Astrocyte of the cerebellum (primary cell): ENCODE results near the gene SDHAF4.
"Not testable (repeated sequence)": the region's sequence is repeated elsewhere in the genome, so short reads cannot be mapped to it uniquely, and the experiment has no call there.

ENCODE experiments used
- DNase-seq: peaks from one replicate; pipeline ENCODE4 v3.0.0-alpha.2; 2011; ENCODE audit warnings: low read depth
- H3K4me3 ChIP-seq: 2 replicates; pipeline ENCODE4 v1.5.1; 2011; ENCODE audit warnings: mild to moderate bottlenecking, low read depth, low read length, moderate library complexity
- CTCF ChIP-seq: IDR thresholded peaks from 2 replicates; pipeline ENCODE4 v1.5.1; 2012; ENCODE audit warnings: low read length, low read depth, moderate library complexity, mild to moderate bottlenecking; ENCODE audit errors: missing control alignments
- in situ Hi-C: cut with HindIII; loops from 2 replicates; pipeline ENCODE4 v1.10.0; 2017; ENCODE audit warnings: low sequenced_read_pairs

The SDHAF4 gene

GRCh38 chr6:70590400-70590799 is 23.7 kb downstream of the SDHAF4 start:
- no peak for TF ChIP-seq CTCF
- DNase-seq = no peak
- H3K4me3 ChIP-seq = no peak overlapping the region
- in situ Hi-C loops = no loop called here

- TF ChIP-seq CTCF = no peak
- in situ Hi-C loops = no loop called here
- no peak overlapping the region for H3K4me3 ChIP-seq
- no peak for DNase-seq
Observed at GRCh38 chr6:70592391-70593117, 25.8 kb downstream of the SDHAF4 start.

- no peak overlapping the region for H3K4me3 ChIP-seq
- TF ChIP-seq CTCF = no peak
- DNase-seq = no peak
- in situ Hi-C loops = no loop called here
Observed at GRCh38 chr6:70593118-70593486, 26.4 kb downstream of the SDHAF4 start.

- in situ Hi-C loops = no loop called here
Observed at GRCh38 chr6:70599187-70599586, 32.5 kb downstream of the SDHAF4 start.

GRCh38 chr6:70601014-70601413 is 34.3 kb downstream of the SDHAF4 start:
- H3K4me3 ChIP-seq = no peak overlapping the region
- no peak for TF ChIP-seq CTCF
- in situ Hi-C loops = no loop called here
- DNase-seq = no peak

More at GRCh38 chr6:70599187-70599586, 32.5 kb downstream of the SDHAF4 start:
- DNase-seq = no peak
- H3K4me3 ChIP-seq = no peak overlapping the region
- no peak for TF ChIP-seq CTCF

- TF ChIP-seq CTCF = no peak
- in situ Hi-C loops = no loop called here
- no peak for DNase-seq
- no peak overlapping the region for H3K4me3 ChIP-seq
Observed at GRCh38 chr6:70604254-70604653, 37.5 kb downstream of the SDHAF4 start.

GRCh38 chr6:70607371-70607770 is 40.6 kb downstream of the SDHAF4 start:
- H3K4me3 ChIP-seq, DNase-seq, in situ Hi-C loops: not testable (repeated sequence)

- H3K4me3 ChIP-seq, DNase-seq, in situ Hi-C loops: not testable (repeated sequence)
Observed at GRCh38 chr6:70609181-70609580, 42.5 kb downstream of the SDHAF4 start.
